Activated CD8-positive, alpha-beta memory T cell treated with anti-CD3 and anti-CD28 coated beads, Interleukin-2, amount 50 U/mL, for 24 hours (primary cell): Measurements from ENCODE around the gene NTN5.

ENCODE experiments used
- DNase-seq: peaks from one replicate; pipeline ENCODE4 v3.0.0-alpha.2; 2020; ENCODE audit errors: extremely low read depth

The NTN5 gene

GRCh38 chr19:48614436-48615230 is 58.2 kb downstream of the NTN5 start, which contains the start of gene FAM83E:
Gene FAM83E (minus strand): TSS chr19:48615076. CDS start chr19:48613372, 1,704 bp downstream.
- DNase-seq: no peak

- DNase-seq: no peak
Measured at GRCh38 chr19:48613852-48614435, 58.9 kb downstream of the NTN5 start.

- no peak for DNase-seq
Measured at GRCh38 chr19:48613024-48613851, 59.6 kb downstream of the NTN5 start.

- no peak for DNase-seq
Measured at GRCh38 chr19:48611872-48612271, 60.9 kb downstream of the NTN5 start.
